Activated T-cell treated with anti-CD3 and anti-CD28 coated beads for 4 hours (primary cell): ENCODE measurements around the gene CCDC102B.
"Not testable (repeated sequence)": the region's sequence is repeated elsewhere in the genome, so short reads cannot be mapped to it uniquely, and the experiment has no call there.

Experiments
- DNase-seq: peaks from one replicate; pipeline ENCODE4 v3.0.0-alpha.2; 2020

Gene CCDC102B

GRCh38 chr18:68830256-68831045, 32.6 kb downstream of the CCDC102B start:
- no peak for DNase-seq

GRCh38 chr18:68833756-68834155, 35.9 kb downstream of the CCDC102B start:
- DNase-seq = no peak

- no peak for DNase-seq
Observed at GRCh38 chr18:68837665-68838451, 40.0 kb downstream of the CCDC102B start.

GRCh38 chr18:68839701-68840100, 41.8 kb downstream of the CCDC102B start:
- no peak for DNase-seq

- no peak for DNase-seq
Observed at GRCh38 chr18:68840554-68841263, 42.8 kb downstream of the CCDC102B start.

- DNase-seq = no peak
Observed at GRCh38 chr18:68841301-68841700, 43.4 kb downstream of the CCDC102B start.

- DNase-seq = no peak
Observed at GRCh38 chr18:68842951-68843350, 45.1 kb downstream of the CCDC102B start.

- DNase-seq = no peak
Observed at GRCh38 chr18:68843473-68844089, 45.7 kb downstream of the CCDC102B start.

- no peak for DNase-seq
Observed at GRCh38 chr18:68847219-68847837, 49.4 kb downstream of the CCDC102B start.

GRCh38 chr18:68848242-68848641, 50.4 kb downstream of the CCDC102B start:
- DNase-seq = no peak

GRCh38 chr18:68854786-68855391, 57.0 kb downstream of the CCDC102B start:
- DNase-seq = no peak

- DNase-seq = no peak
Observed at GRCh38 chr18:68855491-68855890, 57.6 kb downstream of the CCDC102B start.

GRCh38 chr18:68861365-68861764, 63.5 kb downstream of the CCDC102B start:
- no peak for DNase-seq

- DNase-seq = no peak
Observed at GRCh38 chr18:68865021-68865420, 67.1 kb downstream of the CCDC102B start.

- no peak for DNase-seq
Observed at GRCh38 chr18:68865503-68865902, 67.6 kb downstream of the CCDC102B start.

GRCh38 chr18:68873003-68873402, 75.1 kb downstream of the CCDC102B start:
- no peak for DNase-seq

GRCh38 chr18:68874361-68874760, 76.5 kb downstream of the CCDC102B start:
- DNase-seq = no peak

GRCh38 chr18:68879947-68880346, 82.1 kb downstream of the CCDC102B start:
- DNase-seq = not testable (repeated sequence)

GRCh38 chr18:68887410-68887809, 89.5 kb downstream of the CCDC102B start:
- no peak for DNase-seq

- DNase-seq = no peak
Observed at GRCh38 chr18:68893354-68893753, 95.5 kb downstream of the CCDC102B start.

- DNase-seq = no peak
Observed at GRCh38 chr18:68897286-68897685, 99.4 kb downstream of the CCDC102B start.

- no peak for DNase-seq
Observed at GRCh38 chr18:68909579-68909978, 111.7 kb downstream of the CCDC102B start.
